ENCODE results near the gene ROBO2. TPM values are rescaled to one million over a fixed set of nuclear protein-coding genes. Genes with fewer than 3 reads are reported as not detected.

ROBO2 gene
- total RNA-seq, 4 donors from 2014 or later, result under 0.01 to 2.9 (median 1.0) TPM

- TF ChIP-seq EP300 (IDR thresholded peaks at IDR 0.05) (no peak), POLR2AphosphoS5 (IDR thresholded peaks at IDR 0.05) (no peak), POLR2A (IDR thresholded peaks at IDR 0.05) (no peak), CTCF (IDR thresholded peaks at IDR 0.05) (no peak)
- whole genome bisulfite sequencing, 2 donors (ENCODE audit: low coverage in 1 of 2), result 91 to 97% methylated on average over 5 of the region's 5 CpGs
Measured at GRCh38 chr3:77051591-77051990, 11.7 kb downstream of the ROBO2 start.

GRCh38 chr3:77052051-77052501, 12.2 kb downstream of the ROBO2 start:
- ATAC-seq, result no peak
- Histone ChIP-seq H3K27me3 (no peaks in the 10 kb centered on the region), H3K9me3 (no peaks in the 10 kb centered on the region), H3K27ac (no peak overlapping the region), H3K4me3 (no peak overlapping the region), H3K4me1 (no peaks in the 10 kb centered on the region), H3K36me3 (no peaks in the 10 kb centered on the region)
- 65 to 95% methylated on average over 2 of the region's 2 CpGs for WGBS, 2 donors (ENCODE audit: low coverage in 1 of 2)
- TF ChIP-seq POLR2A (IDR thresholded peaks at IDR 0.05) (no peak), EP300 (IDR thresholded peaks at IDR 0.05) (no peak), POLR2AphosphoS5 (IDR thresholded peaks at IDR 0.05) (no peak), CTCF (IDR thresholded peaks at IDR 0.05) (no peak)

More at GRCh38 chr3:77051591-77051990, 11.7 kb downstream of the ROBO2 start:
- H3K36me3 ChIP-seq, result no peaks in the 10 kb centered on the region
- no peaks in the 10 kb centered on the region for H3K27me3 ChIP-seq
- H3K27ac ChIP-seq, result no peak overlapping the region
- H3K9me3 ChIP-seq, result no peaks in the 10 kb centered on the region
- ATAC-seq, result no peak
- H3K4me1 ChIP-seq, result no peaks in the 10 kb centered on the region
- no peak overlapping the region for H3K4me3 ChIP-seq

GRCh38 chr3:77052733-77053670, 13.1 kb downstream of the ROBO2 start:
- no peak for TF ChIP-seq CTCF (IDR thresholded peaks at IDR 0.05)
- no peak for TF ChIP-seq POLR2A (IDR thresholded peaks at IDR 0.05)
- no peak for TF ChIP-seq EP300 (IDR thresholded peaks at IDR 0.05)
- TF ChIP-seq POLR2AphosphoS5 (IDR thresholded peaks at IDR 0.05), result no peak

GRCh38 chr3:77053795-77054194, 13.9 kb downstream of the ROBO2 start:
- H3K27me3 ChIP-seq, result no peaks in the 10 kb centered on the region
- TF ChIP-seq POLR2AphosphoS5 (IDR thresholded peaks at IDR 0.05) (no peak), CTCF (IDR thresholded peaks at IDR 0.05) (no peak), EP300 (IDR thresholded peaks at IDR 0.05) (no peak), POLR2A (IDR thresholded peaks at IDR 0.05) (no peak)
- H3K36me3 ChIP-seq, result no peaks in the 10 kb centered on the region
- H3K9me3 ChIP-seq, result no peaks in the 10 kb centered on the region
- no peak overlapping the region for H3K4me3 ChIP-seq
- ATAC-seq, result no peak
- 75 to 89% methylated on average over 2 of the region's 2 CpGs for WGBS, 2 donors (ENCODE audit: low coverage in 1 of 2)
- no peak overlapping the region for H3K27ac ChIP-seq
- H3K4me1 ChIP-seq, result no peaks in the 10 kb centered on the region

More at GRCh38 chr3:77052733-77053670, 13.1 kb downstream of the ROBO2 start:
- no peaks in the 10 kb centered on the region for H3K36me3 ChIP-seq
- H3K27ac ChIP-seq, result no peak overlapping the region
- no peaks in the 10 kb centered on the region for H3K4me1 ChIP-seq
- no peaks in the 10 kb centered on the region for H3K27me3 ChIP-seq
- no peak for ATAC-seq
- 33 to 34% methylated on average over 2 of the region's 2 CpGs for WGBS, 2 donors (ENCODE audit: low coverage in 1 of 2)
- no peaks in the 10 kb centered on the region for H3K9me3 ChIP-seq
- H3K4me3 ChIP-seq, result no peak overlapping the region
